Activated CD4-positive, alpha-beta T cell treated with anti-CD3 and anti-CD28 coated beads, Interleukin-2, amount 50 U/mL, for 16 hours (primary cell): ENCODE results near the gene RNF152.
A peak's percentile ranks its signal among the peaks of the same experiment; 100 is the strongest.
"Not testable (repeated sequence)": the region's sequence is repeated elsewhere in the genome, so short reads cannot be mapped to it uniquely, and the experiment has no call there.

Experiments used
- DNase-seq: peaks from one replicate; pipeline ENCODE4 v3.0.0-alpha.2; 2020

Gene RNF152

GRCh38 chr18:61808286-61808685 is 84.5 kb downstream of the RNF152 start:
- no peak for DNase-seq

GRCh38 chr18:61803393-61803792 is 89.4 kb downstream of the RNF152 start:
- no peak for DNase-seq

DNA sequence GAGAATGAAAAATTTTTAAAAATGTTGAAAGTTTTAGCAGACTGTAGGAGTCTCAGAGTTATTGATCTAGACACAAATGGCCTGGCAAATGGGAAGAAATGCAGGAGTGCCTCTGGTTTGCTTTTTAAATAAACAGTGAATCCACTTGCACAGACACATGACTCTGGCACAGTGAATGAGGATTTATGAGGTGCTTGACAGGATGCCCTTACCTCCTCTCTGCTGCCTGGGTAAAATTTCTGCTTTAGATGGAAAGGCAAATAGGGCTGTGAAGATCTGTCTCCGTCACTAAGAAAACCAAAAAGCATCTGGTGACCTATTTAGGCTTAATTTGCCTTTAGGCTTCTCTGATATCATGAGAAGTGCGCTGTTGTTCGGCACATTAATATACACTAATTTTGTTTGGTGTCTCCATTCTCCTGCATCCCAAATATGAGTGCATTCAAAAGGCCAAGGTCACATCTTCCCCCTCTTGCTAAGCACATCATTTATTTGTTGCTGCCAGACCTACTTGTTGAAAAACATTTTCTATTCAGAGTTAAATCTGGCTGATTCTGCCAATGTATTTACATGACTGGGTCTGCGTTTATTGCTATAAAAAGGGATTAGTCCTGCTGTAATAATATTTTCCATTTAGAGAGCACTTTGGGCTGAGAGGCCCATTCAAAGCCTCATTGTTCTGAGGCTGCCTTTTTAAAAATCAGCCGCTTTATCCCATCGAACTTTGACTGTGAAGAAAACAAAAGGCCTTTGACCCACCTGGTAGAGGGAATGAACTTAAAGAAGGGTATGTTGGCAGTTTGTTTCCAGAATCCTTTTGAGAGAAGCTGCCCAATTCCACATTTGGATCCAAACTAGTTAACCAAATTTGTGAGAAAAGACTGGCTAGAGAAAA is 94.9 kb downstream of the RNF152 start:
- no peak for DNase-seq

DNA sequence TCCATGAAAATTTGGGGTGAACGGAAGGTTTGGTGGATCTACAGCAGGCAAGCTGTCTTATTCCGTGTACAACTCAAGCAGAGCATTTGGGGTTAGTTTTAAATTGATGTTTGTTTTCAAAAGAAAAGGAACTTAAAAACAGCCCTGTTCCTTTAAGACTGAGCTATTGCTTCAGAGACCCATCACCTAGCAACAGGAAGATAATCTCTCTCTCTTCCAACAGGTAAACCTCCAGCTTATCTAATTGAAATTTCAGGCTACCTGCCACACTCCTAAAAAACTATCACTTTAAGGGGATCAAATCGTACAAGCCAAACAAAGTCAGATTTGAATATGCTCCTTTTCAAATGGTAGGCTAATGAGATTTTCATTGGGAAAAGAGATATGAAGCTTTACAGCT is 101.8 kb downstream of the RNF152 start:
- DNase-seq: no peak

DNA sequence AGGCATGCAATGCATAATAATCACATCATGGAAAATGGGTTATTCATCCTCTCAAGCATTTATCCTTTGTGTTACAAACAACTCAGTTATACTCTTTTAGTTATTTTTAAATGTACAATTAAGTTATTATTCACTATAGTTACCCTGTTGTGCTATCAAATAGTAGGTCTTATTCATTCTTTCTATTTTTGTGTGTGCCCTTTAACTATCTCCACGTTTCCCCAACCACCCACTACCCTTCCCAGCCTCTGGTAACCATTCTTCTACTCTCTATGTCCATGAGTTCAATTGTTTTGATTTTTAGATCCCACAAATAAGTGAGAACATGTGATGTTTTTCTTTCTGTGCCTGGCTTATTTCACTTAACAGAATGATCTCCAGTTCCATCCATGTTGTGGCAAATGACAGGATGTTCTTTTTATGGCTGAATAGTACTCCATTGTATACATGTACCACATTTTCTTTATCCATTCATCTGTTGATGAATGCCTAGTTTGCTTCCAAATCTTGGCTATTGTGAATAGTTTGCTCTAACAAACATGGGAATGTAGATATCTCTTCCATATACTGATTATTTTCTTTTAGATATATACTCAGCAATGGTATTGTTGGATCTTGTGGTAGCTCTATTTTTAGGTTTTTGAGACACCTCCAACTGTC is 105.7 kb downstream of the RNF152 start:
- DNase-seq: not testable (repeated sequence)

DNA sequence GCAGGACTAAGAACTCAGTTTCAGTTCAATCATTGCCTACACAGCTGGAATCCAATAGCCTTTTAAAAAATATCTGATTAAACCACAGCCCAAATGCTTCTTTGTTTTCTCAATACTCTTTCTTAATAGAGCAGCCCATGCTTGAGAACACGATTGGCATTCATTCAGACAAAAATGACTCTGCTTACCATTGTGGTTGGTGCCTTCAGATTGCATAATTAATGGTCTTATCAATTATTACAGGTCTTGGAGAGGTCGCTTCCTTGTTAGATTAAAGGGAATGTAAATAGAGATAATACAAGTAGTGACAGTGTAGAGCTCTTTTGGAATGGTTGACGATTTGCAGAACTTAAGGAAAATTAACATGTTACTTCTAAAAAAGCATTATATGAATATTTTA is 107.2 kb downstream of the RNF152 start:
- no peak for DNase-seq

GRCh38 chr18:61784834-61785233 is 108.0 kb downstream of the RNF152 start:
- no peak for DNase-seq

DNA sequence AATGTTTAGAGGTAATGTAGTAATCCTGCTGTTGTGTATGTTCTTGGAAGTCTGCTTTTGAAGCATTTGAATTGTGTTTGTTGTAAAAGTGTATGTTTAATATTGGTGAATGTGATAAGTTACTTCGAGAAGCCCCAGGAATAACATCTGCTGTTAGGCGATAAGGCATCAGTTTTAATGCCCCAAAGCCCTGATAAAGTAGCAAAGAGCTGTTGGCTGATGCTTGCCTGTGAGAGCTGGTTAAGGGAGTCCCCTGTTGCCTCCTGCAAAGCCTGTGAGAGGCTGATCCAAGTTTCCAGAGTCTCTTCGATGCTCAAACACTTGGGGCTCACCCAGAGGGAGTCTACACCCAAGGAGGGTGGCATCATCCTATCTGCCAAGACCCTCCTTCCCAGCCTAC is 110.3 kb downstream of the RNF152 start:
- DNase-seq: no peak

DNA sequence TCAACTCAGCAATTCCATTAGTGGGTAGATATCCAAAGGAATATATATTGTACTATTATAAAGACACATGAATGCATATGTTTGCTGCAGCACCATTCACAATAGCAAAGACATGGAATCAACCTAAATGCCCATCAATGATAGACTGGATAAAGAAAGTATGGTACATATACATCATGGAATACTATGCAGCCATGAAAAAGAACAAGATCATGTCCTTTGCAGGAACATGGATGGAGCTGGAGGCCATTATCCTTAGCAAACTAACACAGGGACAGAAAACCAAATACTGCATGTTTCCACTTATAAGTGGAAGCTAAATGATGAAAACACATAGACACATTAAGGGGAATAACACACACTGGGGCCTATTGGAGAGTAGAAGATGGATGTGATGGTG is 116.6 kb downstream of the RNF152 start:
- not testable (repeated sequence) for DNase-seq

DNA sequence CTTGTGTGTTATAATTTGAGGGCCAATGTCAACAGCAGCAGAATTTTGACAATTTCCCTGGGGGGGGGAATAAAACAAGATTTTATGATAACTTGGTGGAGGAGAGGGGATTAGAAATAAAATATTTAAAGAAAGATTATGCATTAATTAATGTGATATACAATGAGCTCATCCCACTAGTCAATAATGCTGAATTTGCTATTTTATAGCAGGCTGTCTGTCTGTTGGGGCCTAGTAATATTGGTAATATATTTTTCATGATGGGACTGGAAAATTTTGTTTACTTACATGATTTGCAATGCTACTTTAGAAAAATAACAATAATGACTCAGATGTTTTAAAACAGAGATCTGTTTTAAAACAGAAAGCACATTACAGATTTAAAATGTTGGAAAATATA is 118.0 kb downstream of the RNF152 start:
- DNase-seq: no peak

- DNase-seq: no peak
Measured at GRCh38 chr18:61772293-61772848, 120.4 kb downstream of the RNF152 start.

- DNase-seq: no peak
Measured at GRCh38 chr18:61771861-61772260, 120.9 kb downstream of the RNF152 start.

DNA sequence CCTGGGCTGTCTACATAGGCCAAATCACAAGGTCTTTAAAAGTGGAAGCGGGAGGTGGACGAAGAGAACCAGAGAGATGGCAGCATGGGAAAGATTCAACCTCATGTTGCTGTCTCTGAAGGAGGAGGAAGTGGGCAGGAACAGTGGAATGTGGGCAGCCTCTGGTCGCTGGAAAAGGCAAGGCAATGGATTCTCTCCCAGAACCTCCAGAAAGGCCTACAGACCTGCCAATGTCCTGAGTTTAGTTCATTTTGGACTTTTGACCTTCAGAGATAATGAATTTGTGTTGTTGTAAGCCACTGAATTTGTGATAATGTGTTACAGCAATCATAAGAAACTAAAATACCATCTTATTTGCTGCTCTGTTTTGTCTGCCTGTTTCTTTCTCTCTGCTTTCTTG is 122.5 kb downstream of the RNF152 start:
- DNase-seq: no peak

DNA sequence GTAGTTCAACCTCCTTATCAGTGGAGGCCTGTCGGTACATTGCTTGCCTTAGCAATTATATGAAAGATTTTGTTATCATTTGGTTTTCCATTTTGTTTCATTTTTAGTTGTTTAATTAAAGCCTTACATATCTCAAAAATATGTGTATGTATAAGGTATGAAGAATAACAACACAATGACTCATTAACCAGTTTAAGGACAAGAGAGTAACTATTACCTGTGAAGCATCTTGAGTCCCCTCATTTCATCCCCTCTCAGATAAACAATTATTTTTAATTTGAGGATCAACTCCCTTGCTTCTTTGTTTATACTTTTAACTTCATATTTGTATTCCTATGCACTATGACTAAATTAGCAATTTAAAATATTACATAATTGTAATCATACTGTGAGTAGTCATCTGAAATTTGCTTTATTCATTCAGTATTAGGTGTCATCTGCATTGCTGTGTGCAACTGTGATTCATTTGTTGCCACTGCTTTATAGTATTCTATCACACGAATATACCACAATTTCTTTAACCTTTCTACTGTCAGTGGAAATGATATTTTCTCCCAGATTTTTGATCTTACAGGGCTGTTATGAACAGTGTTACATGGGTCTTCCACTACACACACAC is 126.4 kb downstream of the RNF152 start:
- no peak for DNase-seq

DNA sequence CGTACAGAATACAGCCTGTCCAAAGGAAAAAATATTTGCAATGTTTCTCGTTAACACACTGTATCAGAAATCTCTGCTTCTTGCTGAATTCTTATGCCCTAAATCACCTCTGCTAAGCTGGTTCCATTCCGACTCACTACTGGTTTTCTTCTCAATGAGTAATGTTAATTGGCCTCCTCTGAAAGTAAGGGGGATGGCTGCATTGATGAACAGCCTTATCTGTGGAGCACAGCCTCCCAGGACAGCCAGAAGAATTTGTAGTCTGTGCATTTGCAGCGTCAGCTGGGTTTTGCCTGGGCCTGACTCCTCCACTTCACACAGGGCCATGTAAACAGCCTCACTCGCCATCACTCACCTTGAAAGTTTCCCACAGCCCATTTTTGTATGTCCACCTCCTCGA is 127.7 kb downstream of the RNF152 start:
- DNase-seq: no peak

GRCh38 chr18:61764381-61764780 is 128.4 kb downstream of the RNF152 start:
- peak; percentile 45 for DNase-seq

- no peak for DNase-seq
Measured at GRCh38 chr18:61761875-61762274, 130.9 kb downstream of the RNF152 start.
